SK-N-DZ (cell line): ENCODE measurements around the gene MYL5.
A peak's percentile ranks its signal among the peaks of the same experiment; 100 is the strongest.
"Not testable (repeated sequence)": the region's sequence is repeated elsewhere in the genome, so short reads cannot be mapped to it uniquely, and the experiment has no call there.

Experiments
- DNase-seq: peaks from one replicate; pipeline ENCODE4 v3.0.0-alpha.2; 2015; ENCODE audit warnings: low spot score

Gene MYL5

GRCh38 chr4:705278-706082, 31.1 kb downstream of the MYL5 start, which contains the start of gene PCGF3:
TSS of gene PCGF3 (plus strand) at chr4:705832. CDS start at chr4:733681, 27,849 bp downstream.
- peak; percentile 88 for DNase-seq

- DNase-seq = not testable (repeated sequence)
These were observed 31.8 kb downstream of the MYL5 start for GRCh38 chr4:706083-706633.

GRCh38 chr4:706834-707598, 32.7 kb downstream of the MYL5 start:
- DNase-seq = no peak

- DNase-seq = no peak
These were observed 33.7 kb downstream of the MYL5 start for GRCh38 chr4:707929-708630.

- DNase-seq = no peak
These were observed 34.2 kb downstream of the MYL5 start for GRCh38 chr4:708631-708933.

GRCh38 chr4:709348-709747, 35.0 kb downstream of the MYL5 start:
- no peak for DNase-seq

- DNase-seq = no peak
These were observed 35.8 kb downstream of the MYL5 start for GRCh38 chr4:710116-710515.

- no peak for DNase-seq
These were observed 36.6 kb downstream of the MYL5 start for GRCh38 chr4:710916-711315.

GRCh38 chr4:712093-712492, 37.8 kb downstream of the MYL5 start:
- DNase-seq = no peak

GRCh38 chr4:712916-713632, 38.7 kb downstream of the MYL5 start:
- no peak for DNase-seq

- no peak for DNase-seq
These were observed 39.7 kb downstream of the MYL5 start for GRCh38 chr4:714087-714486.

GRCh38 chr4:717601-718320, 43.4 kb downstream of the MYL5 start:
- DNase-seq = no peak

GRCh38 chr4:718460-718859, 44.1 kb downstream of the MYL5 start:
- DNase-seq = no peak

GRCh38 chr4:720111-720860, 45.9 kb downstream of the MYL5 start:
- no peak for DNase-seq

- no peak for DNase-seq
These were observed 47.2 kb downstream of the MYL5 start for GRCh38 chr4:721261-722168.

- DNase-seq = no peak
These were observed 47.9 kb downstream of the MYL5 start for GRCh38 chr4:722169-722725.

GRCh38 chr4:722851-723360, 48.6 kb downstream of the MYL5 start:
- no peak for DNase-seq

GRCh38 chr4:723751-724530, 49.6 kb downstream of the MYL5 start:
- DNase-seq = no peak
